NCI-H446 (cell line): ENCODE data around the gene TANC1.

ENCODE experiments used
- DNase-seq, 2 experiments: peaks; one replicate each; lab custom pipeline; 2025; lab: John Stamatoyannopoulos, UW

TANC1 gene

GRCh38 chr2:159267921-159268320, 299.5 kb downstream of the TANC1 start:
- no peak for DNase-seq

- DNase-seq: no peak
These were observed 302.4 kb downstream of the TANC1 start for GRCh38 chr2:159270744-159271379.

DNA sequence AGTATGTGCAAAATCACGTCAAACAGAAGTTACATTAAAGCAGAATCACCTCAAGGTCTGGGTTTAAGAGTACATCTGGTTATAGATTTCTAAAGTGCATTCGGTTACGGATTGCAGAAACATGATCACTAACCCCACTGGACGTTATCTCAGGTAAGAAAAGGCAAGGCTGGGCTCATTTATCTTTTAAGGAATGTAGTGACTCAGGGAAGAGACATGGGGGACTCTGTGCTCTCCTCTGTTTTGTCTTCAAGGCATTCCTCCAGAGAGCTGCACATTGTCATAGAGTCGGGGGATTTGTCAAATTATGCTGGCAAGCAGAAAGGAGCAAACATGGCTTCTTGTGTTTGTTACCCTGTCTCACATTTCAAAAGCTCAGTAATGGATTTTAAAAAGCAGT, 303.7 kb downstream of the TANC1 start:
- no peak for DNase-seq

GRCh38 chr2:159275111-159275510, 306.7 kb downstream of the TANC1 start:
- DNase-seq: no peak

DNA sequence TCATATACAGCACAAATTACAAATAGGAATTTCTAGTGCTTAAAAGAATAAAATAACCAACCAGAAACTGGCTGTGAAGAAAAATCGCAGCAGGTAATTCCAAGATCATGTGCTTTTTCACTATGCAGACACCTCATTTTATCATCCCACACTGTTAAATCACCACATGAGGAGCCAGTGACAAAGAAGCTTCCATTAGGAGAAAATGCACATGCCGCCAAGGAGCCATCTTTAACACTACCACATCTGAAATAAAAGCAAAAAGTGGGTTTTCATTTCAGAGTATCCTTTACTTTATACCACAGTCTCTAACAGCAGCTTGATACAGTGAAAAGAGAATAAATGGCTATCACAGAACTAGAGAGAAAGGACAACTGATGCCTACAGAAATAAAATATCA, 311.3 kb downstream of the TANC1 start:
- DNase-seq: no peak

DNA sequence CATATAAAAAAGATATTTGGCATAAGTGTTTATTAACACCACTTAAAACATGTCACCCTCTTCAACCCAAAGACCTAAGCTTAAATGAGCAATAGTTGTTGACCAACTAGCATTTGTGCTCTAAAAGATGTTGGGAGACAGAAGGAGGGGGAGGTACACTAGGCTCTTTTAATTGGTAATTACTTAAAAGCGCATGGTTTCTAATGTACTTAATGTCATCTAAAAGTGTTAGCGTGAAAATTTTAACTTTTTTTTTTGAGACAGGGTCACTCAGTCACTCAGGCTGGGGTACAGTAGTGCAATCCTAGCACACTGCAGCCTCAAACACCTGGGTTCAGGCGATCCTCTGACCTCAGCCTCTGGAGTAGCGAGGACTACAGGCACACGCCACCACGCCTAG, 312.6 kb downstream of the TANC1 start:
- no peak for DNase-seq
